Endothelial cell (in vitro differentiated cells): ENCODE measurements around the gene KIAA1210. TPM values are rescaled to one million over a fixed set of nuclear protein-coding genes. Genes with fewer than 3 reads are reported as not detected.

Experiments
- DNase-seq: peaks from one replicate; pipeline ENCODE4 v3.0.0; 2021; ENCODE audit warnings: low spot score
- H3K27ac Mint-ChIP-seq: one replicate; pipeline ENCODE4 v1.8.0; 2021; ENCODE audit warnings: mixed read lengths, inconsistent platforms; ENCODE audit not compliant: unreplicated experiment
- H3K27me3 Mint-ChIP-seq: one replicate; pipeline ENCODE4 v1.8.0; 2021; ENCODE audit warnings: mild to moderate bottlenecking, moderate library complexity, mixed read lengths, inconsistent platforms; ENCODE audit not compliant: unreplicated experiment
- H3K36me3 Mint-ChIP-seq: one replicate; pipeline ENCODE4 v1.8.0; 2021; ENCODE audit warnings: mild to moderate bottlenecking, low read depth, mixed read lengths, inconsistent platforms; ENCODE audit not compliant: unreplicated experiment
- H3K4me1 Mint-ChIP-seq: one replicate; pipeline ENCODE4 v1.8.0; 2021; ENCODE audit warnings: mild to moderate bottlenecking, mixed read lengths, inconsistent platforms; ENCODE audit not compliant: unreplicated experiment
- H3K4me3 Mint-ChIP-seq: one replicate; pipeline ENCODE4 v1.8.0; 2021; ENCODE audit warnings: mild to moderate bottlenecking, mixed read lengths, inconsistent platforms; ENCODE audit not compliant: unreplicated experiment
- H3K9me3 Mint-ChIP-seq: one replicate; pipeline ENCODE4 v1.8.0; 2021; ENCODE audit warnings: mixed read lengths, inconsistent platforms; ENCODE audit not compliant: unreplicated experiment
- CTCF ChIP-seq: fragments of 200-600 bp; sonication (generic); IDR thresholded peaks from one replicate; pipeline ENCODE4 v1.5.0; 2021; ENCODE audit warnings: antibody characterized with exemption; ENCODE audit not compliant: unreplicated experiment
- total RNA-seq: library from RNA; stranded (reverse); fragmentation: NEBNext Ultra II Directional; extraction: Animal tissue kit (Norgen Biotek cat#: 25700); gene quantifications from one replicate; pipeline ENCODE4 v1.2.1, GENCODE V29; 2021; ENCODE audit not compliant: unreplicated experiment

Gene KIAA1210
- total RNA-seq, 1 donor from 2014 or later: not detected

GRCh38 chrX:119045884-119046283 is 81.7 kb downstream of the KIAA1210 start:
- TF ChIP-seq CTCF: no peak

GRCh38 chrX:119042996-119043395 is 84.6 kb downstream of the KIAA1210 start:
- H3K27me3 Mint-ChIP-seq: peaks cover 2% of the 10 kb centered on the region
- no peaks in the 10 kb centered on the region for H3K9me3 Mint-ChIP-seq
- no peaks in the 10 kb centered on the region for H3K36me3 Mint-ChIP-seq
- H3K4me3 Mint-ChIP-seq: no peak overlapping the region
- no peak overlapping the region for H3K27ac Mint-ChIP-seq
- TF ChIP-seq CTCF: no peak
- no peak for DNase-seq
- no peaks in the 10 kb centered on the region for H3K4me1 Mint-ChIP-seq

More at GRCh38 chrX:119045884-119046283, 81.7 kb downstream of the KIAA1210 start:
- Mint-ChIP-seq H3K27me3 (peaks cover 2% of the 10 kb centered on the region), H3K4me3 (no peak overlapping the region), H3K4me1 (no peaks in the 10 kb centered on the region), H3K27ac (no peak overlapping the region), H3K9me3 (no peaks in the 10 kb centered on the region), H3K36me3 (no peaks in the 10 kb centered on the region)
- DNase-seq: no peak

GRCh38 chrX:119042040-119042439 is 85.6 kb downstream of the KIAA1210 start:
- H3K4me3 Mint-ChIP-seq: no peak overlapping the region
- no peaks in the 10 kb centered on the region for H3K9me3 Mint-ChIP-seq
- no peak for DNase-seq
- TF ChIP-seq CTCF: no peak
- H3K27ac Mint-ChIP-seq: no peak overlapping the region
- peaks cover 2% of the 10 kb centered on the region for H3K27me3 Mint-ChIP-seq
- H3K4me1 Mint-ChIP-seq: no peaks in the 10 kb centered on the region
- H3K36me3 Mint-ChIP-seq: no peaks in the 10 kb centered on the region

- no peak for TF ChIP-seq CTCF
- Mint-ChIP-seq H3K9me3 (no peaks in the 10 kb centered on the region), H3K36me3 (no peaks in the 10 kb centered on the region), H3K4me3 (no peak overlapping the region), H3K27ac (no peak overlapping the region), H3K4me1 (no peaks in the 10 kb centered on the region), H3K27me3 (peaks cover 2% of the 10 kb centered on the region)
- no peak for DNase-seq
Measured at GRCh38 chrX:119041175-119041574, 86.4 kb downstream of the KIAA1210 start.

GRCh38 chrX:119040432-119040831 is 87.2 kb downstream of the KIAA1210 start:
- DNase-seq: no peak
- no peaks in the 10 kb centered on the region for H3K27me3 Mint-ChIP-seq
- H3K27ac Mint-ChIP-seq: no peak overlapping the region
- no peaks in the 10 kb centered on the region for H3K36me3 Mint-ChIP-seq
- no peak overlapping the region for H3K4me3 Mint-ChIP-seq
- no peak for TF ChIP-seq CTCF
- H3K4me1 Mint-ChIP-seq: no peaks in the 10 kb centered on the region
- no peaks in the 10 kb centered on the region for H3K9me3 Mint-ChIP-seq
